NCI-H146 treated with DMSO at 0.1 percent for 48 hours (cell line): ENCODE data around the gene NPPA.
"Not testable (repeated sequence)": the region's sequence is repeated elsewhere in the genome, so short reads cannot be mapped to it uniquely, and the experiment has no call there.

ENCODE experiments used
- DNase-seq: peaks from one replicate; lab custom pipeline; 2025; ENCODE audit not compliant: unreplicated experiment; lab: John Stamatoyannopoulos, UW

The NPPA gene

DNA sequence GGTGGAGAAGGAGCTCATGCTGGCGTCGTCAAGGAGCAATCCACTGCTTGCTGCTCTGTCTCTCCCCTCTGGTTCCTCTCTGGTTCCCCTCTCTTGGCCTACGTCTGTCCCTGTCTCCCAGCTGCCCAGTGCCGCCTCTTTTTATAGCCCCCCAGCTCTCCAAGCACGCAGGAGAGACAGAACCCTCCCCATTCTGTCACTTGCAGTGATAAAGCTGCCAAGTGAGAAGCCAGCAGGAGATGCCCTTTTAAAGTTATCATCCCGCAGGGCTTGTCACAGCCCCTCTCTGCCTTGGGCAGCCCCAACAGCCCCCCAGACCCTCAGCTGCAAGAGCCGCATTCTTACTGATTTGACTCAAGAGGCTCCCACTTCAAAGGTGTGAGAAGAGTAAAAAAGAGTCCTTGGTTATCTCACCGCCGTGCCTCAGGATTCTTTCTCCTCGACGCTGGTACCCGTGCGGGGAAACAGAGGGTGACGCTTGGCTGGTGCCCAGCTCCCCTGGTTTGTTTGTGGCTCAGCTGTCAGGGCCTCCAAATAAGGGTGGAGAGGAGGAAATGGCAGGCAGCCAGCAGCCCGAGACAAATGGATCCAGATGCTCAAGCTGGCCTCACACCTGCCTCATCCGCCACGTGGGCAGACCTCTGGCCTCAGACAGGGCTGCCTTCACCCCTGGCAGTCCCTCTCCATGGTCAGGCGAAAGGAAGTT, at the start of gene NPPA:
NPPA (minus strand) TSS at position 117 of the 706 bp plus-strand sequence; CDS start at position 18, 99 bp downstream.
- DNase-seq: no peak

DNA sequence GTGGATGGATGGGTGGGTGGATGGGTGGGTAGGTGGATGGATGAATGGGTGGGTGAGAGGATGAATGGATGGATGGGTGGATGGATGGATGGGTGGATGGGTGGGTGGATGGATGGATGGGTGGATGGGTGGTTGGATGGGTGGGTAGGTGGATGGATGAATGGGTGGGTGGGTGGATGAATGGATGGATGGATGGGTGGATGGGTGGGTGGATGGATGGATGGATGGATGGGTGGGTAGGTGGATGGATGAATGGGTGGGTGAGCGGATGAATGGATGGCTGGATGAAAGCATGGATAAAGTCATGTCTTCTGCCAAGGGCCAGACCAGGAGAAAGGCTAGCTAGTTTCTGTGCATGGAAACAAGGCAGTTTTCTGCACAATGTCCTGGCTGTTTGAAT, 46.9 kb upstream of the NPPA start:
- DNase-seq: not testable (repeated sequence)

DNA sequence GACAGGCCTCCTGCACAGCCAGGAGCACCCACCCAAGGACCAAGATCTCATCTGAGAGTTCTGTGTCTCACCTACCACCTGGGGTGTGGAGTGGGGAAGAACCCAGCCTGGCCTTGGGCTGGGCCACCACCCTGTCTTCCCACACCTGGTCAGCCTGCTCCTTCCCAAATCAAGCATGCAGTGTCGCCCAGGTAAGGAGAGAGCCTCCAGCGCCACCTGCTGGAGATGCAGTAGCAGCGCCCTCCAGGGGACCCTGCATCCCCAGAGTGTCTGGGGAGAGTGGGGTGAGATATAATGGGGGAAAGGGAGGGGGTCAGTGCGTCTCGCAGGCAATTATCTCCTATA, 46.3 kb upstream of the NPPA start:
- peak; percentile 5 for DNase-seq

DNA sequence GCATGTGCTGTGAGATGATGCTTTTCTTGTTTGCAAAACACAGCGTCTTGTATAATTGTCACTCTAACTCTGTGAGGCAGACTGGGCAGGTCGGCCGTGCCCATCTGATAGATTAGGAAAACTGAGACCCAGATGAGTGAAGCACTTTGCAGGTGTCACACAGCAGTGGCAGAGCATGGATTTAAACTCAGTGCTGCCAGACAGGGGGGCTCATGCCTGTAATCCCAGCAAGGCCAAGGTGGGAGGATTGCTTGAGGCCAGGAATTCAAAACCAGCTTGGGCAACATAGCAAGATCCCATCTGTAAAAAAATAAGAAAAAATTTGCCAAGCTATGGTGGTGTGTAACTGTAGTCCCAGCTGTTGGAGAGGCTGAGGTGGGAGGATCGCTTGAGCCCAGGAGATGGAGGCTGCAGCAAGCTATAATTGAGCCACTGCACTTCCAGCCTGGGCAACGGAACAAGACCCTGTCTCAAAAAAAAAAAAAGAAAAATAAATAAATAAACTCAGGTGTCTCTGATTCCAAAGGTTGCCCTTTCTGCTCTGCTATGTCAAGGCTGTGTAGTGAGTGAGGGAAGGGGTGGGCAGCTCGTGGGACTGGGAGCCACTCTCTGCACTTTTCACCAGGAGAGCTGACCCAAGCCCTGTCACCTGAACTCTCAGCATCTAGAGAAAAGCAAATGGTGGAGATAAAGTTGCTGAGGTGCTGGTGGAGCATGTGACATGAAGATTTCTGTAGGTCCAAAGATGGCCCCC, 44.0 kb upstream of the NPPA start:
- DNase-seq: no peak

DNA sequence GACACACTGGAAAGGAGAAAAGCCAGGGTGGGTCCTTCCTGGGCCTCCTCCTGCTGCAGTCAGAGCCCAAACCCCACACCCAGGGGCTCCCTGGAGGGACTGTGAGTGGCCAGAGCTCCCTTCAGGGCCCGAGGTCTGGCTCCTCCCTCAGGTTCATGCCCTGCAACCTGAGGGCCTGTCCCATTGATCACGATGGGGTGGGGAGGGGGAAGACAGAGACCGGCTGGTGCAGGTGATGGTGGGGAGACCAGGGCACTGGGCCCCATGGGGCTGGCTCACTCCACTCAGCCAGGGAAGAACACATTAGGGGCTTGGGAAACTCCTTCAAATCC, 41.3 kb upstream of the NPPA start:
- no peak for DNase-seq

DNA sequence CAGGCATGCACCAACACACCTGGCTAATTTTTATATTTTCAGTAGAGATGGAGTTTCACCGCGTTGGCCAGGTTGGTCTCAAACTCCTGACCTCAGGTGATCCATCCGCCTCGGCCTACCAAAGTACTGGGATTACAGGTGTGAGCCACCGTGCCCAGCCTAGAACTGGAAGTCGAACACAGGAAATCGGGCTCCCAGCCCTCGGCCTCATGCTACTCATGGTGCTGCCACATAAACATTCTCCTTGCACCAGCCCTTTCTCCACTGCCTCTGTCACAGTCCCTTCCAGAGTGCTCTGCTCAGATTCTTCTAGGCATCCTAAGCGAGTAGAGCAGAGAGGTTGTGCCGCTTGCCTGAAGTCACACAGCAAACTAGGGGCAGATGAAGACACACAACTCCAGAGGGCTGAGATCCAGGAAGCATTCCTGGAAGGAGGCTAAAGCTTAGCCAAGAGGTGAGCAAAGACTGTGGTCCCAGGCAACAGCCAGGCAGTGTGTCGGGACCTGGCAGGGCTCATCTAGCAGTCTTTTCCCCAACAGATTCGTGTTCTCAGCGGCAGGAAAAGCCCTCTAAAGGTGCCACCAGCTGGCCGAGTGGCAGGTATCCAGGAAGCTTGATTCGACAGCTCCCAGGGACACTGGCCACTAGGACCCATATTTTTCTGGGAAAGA, 40.8 kb upstream of the NPPA start:
- no peak for DNase-seq

DNA sequence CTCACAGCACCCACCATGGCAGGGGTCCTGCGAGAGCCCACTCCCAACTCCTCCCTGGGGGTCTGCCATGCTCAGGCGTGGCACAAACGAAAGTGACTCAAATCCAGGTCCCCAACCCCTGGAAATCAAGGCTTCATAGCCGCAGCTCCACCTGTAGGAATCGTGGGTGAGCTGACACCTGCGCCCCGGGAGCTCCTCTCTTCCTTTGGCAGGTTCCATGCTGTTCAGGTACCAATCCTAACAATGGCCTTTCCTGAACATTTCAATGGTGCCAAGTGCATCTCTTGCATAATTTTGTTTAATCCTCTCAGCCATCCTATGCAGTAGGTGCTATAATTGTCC, 40.1 kb upstream of the NPPA start:
- DNase-seq: no peak

DNA sequence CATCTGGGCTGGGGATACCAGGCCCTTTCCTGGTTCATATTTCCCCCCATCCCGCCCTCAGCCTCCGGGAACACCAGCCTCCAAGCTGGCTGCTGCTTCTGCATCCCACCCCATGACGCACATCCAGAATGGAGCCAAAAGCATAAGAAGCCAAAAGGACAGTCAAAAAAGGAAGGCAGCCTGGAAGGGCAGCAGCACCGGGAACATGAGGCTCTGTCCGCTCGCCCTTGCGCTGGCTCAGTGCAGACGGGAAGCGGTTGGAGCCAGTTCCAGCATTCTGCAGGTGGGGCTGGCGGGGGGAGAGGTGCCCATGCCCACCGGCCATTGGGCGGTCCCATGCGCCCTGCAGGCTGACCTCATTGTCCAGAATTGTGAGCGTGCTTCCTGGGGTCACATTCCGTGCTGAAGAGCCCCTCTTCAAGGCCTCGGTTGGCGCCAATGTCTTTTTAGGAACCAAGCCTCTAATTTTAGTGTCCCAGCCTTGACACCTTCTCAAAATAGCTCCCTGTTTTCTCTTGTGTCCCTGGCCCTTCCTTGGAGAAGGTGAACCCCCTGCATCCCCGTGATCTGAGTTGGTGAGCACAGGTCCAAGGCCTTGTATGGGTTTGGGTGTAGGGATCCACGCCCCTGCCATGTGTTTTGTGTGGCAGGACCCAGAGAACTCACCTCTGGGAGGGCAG, 39.5 kb upstream of the NPPA start:
- DNase-seq: no peak

DNA sequence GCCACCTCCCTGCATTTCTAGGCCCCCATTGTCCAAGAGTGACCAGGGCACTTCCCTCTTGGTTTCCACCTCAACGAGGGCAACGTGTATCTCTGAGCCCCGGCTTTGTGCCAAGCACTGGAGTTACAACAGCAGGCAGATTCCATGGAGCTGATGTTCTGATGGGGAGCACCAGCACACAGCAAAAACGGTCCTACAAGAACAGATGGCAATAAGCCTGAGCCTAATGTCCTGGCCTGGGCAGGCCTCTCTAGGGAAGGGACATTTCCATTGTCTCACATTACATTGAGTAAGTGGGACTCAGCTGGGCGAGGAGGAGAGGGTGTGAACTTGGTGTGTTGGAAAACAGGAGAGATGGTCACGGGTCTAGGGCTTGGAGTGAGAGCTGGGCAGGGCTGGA, 38.3 kb upstream of the NPPA start:
- no peak for DNase-seq

DNA sequence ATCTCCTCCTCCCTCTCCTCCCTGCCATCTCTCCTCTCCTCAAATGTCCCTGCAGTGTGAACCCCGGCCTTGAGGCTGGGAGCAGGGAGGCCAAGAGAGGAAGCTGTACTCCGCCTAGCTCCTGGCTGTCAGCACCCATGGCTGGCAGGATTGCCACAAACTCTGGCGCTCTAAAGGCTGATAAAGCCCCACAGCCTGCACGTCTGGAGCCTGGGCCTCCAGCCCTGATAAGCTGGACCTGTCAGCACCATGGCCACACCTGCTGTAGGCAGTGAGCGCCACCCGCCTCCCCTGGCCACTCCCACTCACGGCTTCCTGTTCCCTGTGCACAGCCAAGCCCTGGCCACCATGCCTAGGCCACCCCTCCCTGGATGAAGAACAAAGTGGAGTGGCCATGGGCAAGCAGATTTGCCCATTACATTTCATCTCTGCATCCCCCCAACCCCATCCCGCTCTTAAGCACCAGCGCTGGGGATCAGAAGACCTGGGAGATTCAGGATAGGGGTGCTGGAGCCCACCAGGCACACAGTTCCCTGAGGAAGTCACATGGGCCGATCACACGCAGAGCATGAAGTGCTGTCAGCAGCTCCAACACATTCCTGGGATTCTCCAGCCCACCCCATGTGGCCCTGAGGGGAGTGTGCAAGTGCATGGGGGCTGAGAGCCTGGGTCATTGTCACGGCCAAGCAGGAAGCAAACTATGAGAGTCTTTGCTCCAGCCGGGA, 35.4 kb upstream of the NPPA start:
- peak; percentile 36 for DNase-seq

DNA sequence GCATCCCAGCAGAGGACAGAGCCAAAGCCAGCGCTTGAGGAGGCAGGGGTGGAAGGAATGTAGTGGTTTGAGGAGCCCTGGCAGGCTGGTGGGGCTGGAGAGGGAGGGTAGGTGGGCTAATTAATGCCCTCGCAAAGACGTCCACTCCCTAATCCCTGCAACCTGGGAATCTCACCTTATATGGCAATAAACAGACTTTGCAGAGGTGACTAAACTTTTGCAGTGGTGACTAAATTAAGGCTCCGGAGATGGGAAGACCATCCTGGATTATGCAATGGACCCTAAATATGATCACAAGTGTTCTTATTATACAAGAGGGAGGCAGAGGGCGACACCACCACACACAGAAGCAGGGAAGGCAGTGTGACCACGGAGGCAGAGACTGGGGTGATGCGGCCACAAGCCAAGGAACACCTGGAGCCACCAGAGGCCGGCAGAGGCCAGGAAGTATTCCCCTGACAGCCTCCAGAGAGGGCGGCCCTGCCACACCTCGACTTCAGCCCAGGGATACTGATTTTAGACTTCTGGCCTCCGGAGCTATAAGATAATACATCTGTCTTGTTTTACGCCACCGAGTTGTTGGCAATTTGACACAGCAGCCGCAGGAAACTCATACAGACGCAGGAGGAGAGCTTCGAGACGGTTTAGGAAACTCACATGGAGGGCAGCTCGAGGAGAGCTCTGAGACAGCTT, 34.3 kb upstream of the NPPA start:
- no peak for DNase-seq

DNA sequence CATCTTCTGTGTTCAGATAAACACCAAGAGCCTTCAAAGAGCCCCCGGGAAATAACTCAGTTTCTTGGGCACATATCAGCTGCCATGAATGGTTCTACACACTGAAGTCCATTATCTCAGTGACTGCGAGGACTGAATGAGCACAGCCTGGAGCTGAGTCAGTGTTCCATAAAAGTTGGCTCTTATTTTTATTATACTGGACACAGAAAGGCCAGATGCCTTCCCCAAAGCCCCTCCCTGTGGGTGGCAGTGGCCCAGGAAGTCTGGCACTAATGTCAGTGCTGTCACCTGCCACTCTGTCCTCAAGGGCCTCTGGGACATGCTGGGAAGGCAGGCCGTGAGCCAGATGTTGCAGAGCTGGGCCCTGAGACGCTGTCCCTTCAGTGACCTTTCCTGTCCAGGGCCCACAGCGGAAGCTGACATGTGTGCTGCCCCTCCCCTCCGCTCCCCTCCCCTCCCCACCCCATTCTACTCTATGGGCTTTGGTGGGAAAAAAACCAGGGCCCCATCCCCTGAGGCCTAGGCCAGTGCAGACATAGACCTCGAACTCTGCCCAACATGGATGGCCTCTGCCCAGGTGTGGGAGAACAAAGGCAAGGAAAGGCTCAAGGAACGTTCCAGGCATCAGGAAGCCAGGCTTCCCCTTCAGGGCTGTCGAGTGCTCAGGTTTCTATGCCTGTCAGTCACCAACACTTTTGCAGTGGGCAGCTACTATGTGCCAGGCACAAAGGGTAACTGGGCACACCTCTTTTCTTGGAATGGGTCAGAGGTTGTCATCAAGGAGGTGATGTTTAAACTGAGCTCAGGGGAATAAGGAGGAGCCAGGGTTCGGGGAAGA, 33.5 kb upstream of the NPPA start:
- DNase-seq: no peak

DNA sequence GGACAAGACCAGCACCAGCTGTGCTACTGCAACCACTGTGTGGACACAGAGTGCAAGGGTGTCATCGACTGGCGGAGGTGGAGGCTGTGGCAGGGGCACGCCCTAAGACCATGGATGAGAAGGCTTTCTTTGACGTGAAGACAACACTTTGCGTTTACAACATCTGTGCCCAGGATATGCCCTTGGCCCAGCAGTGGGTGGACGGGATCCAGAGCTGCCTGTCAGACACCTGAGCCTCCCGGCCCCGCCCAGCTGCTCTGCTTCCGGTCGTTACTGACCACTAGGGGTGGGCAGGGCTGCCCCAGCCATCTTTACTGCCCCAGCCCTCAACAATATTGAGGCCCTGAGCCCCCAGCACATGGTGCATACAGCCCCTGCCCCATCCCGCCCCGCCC, 32.6 kb upstream of the NPPA start:
- no peak for DNase-seq

DNA sequence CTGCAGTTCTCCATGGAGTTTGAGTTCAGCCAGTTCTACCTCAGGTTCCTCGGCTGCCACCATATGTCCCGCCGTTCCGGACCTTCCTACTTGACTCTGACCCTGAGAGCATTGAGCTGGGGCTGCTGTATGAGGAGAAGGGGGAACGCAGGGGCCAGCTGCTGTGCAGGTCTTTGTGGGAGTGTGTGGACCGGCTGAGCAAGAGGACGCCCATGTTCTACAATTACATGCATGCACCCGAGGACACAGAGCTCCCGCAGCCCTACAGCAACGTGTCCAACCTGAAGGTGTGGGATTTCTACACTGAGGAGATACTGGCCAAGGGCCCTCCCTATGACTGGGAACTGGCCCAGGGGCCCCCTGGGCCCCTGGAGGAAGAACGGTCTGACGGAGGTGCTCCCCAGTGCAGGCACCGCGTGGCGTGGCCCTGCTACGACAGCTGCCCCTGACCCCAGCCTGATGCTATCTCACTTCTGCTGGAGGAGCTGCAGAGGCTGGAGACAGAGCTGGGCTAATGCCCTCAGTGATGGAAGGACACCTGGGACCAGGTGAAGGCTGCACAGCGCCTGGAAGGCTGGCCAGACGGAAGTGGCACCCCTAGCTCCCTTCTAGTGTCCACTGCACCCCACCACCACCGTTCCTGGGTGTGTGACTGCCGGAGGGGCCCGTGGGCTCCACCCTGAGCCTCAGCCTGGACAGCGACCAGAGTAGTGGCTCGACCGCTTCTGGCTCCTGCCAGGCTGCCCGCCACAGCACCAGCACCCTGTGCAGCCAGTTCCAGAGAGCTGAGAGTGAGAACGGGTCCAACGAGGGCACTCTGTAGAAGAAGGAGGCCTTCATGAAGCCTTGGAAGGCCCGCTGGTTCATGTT, 32.0 kb upstream of the NPPA start:
- no peak for DNase-seq

DNA sequence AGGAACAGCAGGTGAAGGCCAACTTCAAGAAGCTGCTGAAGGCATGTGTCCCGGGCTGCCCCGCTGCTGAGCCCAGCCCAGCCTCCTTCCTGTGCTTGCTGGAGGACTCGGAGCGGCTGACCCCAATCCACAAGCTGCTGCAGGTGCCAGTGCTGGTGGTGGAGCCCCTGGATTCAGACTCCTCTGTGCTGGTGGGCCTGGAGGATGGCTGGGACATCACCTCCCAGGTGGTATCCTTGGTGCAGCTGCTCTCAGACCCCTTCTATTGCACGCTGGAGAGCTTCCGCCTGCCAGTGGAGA, 31.3 kb upstream of the NPPA start:
- DNase-seq: no peak

DNA sequence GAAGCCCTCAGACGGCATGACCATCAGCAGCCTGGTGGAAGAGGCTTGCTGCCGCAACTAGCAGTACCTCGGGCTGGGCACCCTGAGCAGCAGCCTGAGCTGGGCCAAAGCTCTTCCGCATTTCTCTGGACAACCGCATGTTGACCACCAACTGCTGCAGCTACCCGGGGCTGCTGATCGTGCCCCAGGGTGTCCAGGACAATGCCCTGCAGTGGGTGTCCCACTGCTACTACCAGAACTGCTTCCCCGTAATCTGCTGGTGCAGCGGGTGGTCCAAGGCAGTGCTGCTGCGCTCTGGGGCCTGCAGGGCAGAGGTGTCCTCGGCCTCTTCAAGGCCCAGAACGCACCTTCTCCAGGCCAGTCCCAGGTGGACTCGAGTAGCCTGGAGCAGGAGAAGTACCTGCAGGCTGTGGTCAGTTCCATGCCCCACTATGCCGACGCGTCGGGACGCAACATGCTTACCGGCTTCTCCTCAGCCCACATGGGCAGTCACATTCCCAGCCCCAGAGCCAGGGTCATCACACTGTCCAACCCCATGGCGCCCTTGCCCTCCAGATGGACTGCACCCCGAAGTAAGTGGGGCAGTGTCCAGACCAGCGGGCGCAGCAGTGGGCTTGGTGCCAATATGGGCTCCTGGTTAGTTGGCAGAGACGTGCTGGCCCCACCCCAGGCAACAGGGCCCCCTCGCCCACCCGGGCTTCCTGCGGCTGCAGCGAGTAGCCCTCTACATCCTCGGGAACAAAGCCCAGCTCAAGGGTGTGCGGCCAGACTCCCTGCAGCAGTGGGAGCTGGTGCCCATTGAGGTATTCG, 30.7 kb upstream of the NPPA start:
- DNase-seq: no peak

DNA sequence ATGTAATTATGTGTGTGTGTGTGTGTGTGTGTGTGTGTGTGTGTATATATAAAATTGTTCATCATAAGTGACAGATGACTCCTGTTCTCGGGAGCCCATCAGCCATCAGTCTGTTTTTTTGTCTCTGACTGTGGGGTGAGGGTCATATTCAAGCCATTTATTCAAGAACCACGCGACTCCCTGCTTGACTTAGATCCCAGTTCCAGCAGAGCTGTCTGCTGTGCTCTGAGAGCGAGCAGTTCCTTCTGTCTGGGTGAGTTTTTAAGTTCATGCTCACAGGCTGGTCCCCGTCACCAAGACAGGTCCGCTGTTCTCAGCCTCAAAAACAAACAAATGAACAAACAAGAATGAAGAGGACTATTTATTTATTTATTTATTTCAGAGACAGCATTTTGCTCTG, 29.5 kb upstream of the NPPA start:
- no peak for DNase-seq

DNA sequence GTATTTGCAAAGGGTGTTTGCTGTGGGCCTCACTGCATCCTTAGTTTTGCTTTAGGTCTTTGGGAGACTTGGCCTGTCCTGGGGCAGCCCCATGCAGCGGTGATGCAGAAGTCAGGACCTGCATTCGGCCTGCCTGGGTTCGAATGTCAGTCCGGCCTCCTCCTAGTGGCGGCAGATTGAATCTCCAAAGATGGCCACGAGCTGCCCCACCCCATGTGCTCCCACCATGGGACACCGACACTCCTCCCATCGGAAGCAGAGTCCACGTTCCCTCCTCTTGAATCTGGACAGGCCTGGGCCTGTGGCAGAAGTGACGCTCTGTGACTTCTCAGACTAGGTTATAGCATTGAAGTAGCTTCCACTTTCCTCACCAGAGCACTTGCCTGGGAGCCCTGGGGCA, 27.5 kb upstream of the NPPA start:
- no peak for DNase-seq
